C1 segment of cervical spinal cord (tissue), 14 donors: Measurements from ENCODE around the gene KCNE2.

Experiments used
- DNase-seq, 14 donors: peaks; one replicate each; lab custom pipeline; 2025; lab: John Stamatoyannopoulos, UW

KCNE2 gene

GRCh38 chr21:34363733-34364132, at the start of gene KCNE2:
TSS of gene KCNE2 (plus strand) at chr21:34364006. CDS start at chr21:34370479, 6,473 bp downstream.
- DNase-seq = no peak

DNA sequence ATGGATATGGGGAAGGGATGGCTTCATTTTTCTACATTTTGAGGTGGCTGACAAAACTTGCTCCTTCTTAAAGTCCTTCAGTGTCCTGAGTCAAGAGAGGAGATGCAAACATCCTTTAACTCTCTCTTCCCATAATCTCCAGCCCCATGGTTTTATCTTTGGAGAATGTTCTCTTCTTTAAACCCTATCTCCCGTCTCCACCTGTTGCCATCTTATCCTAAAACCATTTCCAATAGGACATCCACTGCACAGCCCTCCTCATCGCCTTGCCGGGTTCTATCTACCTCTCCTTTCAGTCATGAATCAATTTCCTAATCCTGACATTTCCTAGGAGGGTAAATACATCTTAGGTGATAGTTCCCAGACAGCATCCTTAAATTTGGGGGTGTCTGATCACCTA, 44.2 kb upstream of the KCNE2 start:
- DNase-seq = no peak

DNA sequence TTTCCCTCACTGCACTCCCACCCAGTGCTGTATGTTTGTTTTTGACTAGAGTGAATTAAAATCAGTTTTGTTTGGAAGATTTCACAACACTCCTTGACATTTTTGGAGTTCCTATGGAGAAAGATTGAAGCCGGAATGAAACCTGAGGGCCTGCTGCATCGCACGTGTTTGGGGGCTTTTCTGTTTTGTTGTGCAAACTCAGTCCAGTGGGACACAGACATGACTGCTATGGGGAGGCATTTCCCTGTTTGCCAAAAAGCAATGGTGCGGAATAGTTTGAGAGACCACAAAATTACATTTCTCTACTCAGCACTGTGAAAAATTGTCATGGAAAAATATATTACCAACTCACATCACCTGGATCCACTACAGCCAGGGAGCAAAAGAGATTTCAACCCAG, 43.8 kb upstream of the KCNE2 start:
- no peak for DNase-seq

DNA sequence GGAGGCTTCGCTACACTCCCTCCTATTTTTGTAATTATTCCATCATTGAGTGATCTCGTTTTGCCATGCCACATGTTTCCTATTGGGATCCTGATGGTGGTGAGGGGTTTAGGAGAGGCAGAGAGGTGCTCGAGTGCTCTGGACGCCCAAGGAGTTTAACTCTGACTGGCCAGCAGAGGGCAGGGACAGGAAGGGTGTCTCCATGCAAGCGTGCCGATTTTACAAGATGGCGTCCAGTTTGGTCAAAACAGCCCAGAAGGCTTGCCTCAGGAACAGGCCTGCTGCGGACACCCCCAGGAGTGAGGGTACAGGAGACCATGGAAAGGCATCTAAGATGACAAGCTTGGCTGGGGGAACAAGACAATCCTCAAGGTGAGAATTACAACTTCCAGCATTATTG, 33.8 kb upstream of the KCNE2 start:
- no peak for DNase-seq

DNA sequence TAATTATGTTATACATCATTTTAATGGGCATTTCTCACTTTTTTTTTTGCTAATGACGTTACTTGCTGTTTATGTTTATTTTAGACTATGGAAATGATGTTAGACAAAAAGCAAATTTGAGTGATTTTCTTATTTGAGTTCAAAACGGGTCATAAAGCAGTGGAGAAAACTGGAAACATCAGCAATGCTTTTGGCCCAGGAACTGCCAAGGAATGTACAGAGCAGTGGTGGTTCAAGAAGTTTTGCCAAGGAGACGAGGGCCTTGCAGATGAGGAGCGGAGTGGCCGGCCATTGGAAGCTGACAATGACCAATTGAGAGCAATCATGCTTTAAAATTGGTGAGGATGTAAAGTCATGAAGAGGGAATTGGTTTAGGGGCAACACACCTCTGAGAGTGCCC, 32.1 kb upstream of the KCNE2 start:
- DNase-seq = no peak

DNA sequence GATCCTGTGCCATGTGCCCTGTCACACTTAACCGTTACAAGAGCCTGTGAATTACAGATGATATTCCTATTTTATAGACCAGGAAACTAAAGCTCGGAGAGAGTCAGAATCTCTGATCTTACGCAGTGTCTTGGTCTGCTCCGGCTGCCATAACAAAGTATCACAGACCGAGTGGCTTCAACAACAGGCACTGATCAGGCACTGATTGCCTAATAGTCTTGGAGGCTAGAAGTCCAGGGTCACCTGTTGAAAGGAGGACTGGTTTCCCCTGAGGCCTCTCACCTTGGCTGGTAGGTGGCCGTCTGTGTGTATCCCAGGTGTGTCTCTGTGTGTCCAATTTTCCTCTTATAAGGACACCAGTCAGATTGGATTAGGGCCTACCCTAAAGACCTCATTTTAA, 31.5 kb upstream of the KCNE2 start:
- no peak for DNase-seq

- DNase-seq = no peak
Observed at GRCh38 chr21:34333121-34333739, 30.6 kb upstream of the KCNE2 start.

GRCh38 chr21:34335316-34335715, 28.5 kb upstream of the KCNE2 start:
- peak in 1 of 14 donors; percentile 18 for DNase-seq

DNA sequence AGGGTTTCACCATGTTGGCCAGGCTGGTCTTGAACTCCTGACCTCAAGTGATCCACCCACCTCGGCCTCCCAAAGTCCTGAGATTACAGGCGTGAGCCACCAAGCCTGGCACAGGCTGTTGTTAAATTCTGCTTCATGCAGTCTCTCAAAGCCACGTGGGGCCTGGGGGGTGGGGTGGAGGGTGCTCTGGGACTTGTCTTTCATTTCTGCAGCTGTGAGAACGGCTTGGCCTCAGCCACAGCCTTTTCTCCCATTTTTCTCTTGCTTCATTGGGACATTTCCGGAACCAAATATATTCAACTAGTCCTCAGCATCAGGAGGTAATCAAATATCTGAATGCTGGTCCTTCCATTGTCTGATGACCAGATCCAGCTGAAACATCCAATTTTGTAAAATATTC, 27.6 kb upstream of the KCNE2 start:
- no peak for DNase-seq

- DNase-seq = no peak
Observed at GRCh38 chr21:34336756-34337391, 26.9 kb upstream of the KCNE2 start.

DNA sequence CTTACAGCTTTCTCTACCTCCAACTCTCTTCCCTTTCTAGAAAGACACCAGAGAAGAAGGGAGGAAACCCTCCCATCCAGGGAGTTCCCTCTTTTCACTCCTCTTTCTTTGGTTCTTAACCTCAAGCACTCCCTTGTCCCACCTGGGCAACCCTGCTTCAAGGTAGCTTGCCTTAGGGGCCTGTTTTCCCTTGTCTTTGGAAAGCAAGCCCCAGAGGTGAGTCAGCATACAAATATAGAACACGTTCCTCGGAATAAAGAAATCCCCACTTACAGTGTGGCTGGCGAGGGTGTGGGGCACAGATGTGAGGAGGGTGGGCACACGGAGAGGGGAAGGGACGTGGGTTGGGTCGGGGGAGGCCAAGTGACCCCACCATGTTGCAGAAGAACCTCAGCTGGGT, 26.1 kb upstream of the KCNE2 start:
- DNase-seq = no peak

DNA sequence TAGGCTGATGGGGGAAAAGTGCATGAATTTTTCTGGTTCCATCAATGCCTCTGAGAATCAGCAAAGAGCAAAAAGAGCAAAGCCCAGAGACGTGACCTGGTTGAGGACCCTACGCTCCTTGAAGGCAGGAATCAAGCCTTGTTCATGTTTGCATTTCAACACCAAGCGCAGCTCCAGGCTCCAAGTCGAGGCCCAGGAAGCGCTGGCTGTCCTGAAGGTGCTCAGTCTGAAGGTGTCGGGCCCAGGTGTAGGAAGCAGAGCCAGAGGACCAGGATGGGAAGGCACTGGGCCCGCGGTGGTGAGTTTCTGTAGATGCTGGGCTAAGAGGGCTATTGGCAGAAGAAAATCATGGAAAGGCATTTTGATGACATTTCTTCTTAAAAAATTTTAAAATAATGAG, 25.6 kb upstream of the KCNE2 start:
- DNase-seq = no peak

- no peak for DNase-seq
Observed at GRCh38 chr21:34340061-34340460, 23.7 kb upstream of the KCNE2 start.

DNA sequence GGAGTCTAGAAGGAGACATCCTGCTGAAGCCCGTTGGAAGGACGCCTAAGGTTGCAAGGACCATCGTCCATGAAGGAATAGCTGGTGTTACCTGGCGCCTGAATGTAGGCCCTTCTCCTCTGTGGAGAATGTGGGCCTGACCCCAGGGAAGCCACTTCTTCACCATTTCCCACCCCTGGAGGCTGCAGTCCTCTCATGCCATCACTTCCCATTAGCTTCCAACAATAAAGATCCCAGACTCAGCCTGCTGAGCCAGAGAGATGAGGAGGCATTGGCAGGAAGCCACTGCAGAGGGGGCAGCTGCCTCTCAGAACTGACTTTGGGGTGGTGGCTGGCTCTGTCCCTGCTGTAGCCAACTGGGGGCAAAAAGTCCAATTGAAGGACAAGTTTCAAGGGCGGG, 21.3 kb upstream of the KCNE2 start:
- peak in 1 of 14 donors; percentile 15 for DNase-seq

- DNase-seq = no peak
Observed at GRCh38 chr21:34343347-34343746, 20.5 kb upstream of the KCNE2 start.

DNA sequence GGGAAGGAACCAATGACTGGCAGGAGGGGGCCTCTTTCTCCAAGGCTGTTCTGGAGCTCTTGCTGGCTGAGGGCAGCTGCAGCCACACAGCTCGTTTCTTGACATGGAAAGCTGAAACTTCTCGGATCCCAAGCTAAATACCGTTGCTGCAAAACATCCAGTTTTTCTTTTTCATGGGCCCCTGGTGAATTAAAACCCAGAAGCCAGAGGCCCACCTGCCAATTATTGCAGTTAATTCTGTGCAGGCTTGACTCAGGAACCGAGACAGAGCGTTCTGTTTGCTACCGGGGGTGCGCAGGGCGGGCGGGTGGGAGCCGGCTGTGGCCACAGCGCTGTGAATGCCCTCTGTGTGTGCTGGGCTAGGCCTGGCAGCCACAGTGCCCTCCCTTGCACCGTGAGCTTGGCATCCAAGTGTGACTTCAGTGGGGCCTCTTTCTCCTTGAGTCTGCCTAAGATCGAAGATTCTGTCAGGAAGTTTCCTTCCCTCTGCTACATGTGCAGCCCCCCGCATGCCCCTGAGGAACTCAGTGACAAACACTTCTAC, 19.9 kb upstream of the KCNE2 start:
- peak in 6 of 14 donors; percentile 23 to 55 (median 36) for DNase-seq

DNA sequence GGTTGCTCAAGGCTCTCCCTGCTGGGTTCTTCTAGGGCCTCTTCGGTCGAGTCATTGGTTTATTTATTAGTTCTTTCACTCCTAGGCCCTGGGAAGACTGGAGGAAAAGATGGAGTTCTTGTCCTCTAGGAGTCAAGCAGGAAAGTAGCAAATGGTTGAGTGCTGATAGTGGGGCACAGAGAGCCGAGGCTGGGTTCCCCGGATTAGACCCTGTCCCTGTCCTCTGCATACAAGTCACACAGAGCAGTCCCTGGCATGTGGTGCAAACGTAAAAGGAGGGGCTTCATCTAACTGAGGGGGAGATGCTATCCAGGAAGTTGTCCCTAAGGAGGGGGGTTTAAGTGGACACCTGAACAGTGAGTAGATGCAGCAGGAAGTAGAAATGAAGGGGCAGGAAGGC, 19.2 kb upstream of the KCNE2 start:
- no peak for DNase-seq

DNA sequence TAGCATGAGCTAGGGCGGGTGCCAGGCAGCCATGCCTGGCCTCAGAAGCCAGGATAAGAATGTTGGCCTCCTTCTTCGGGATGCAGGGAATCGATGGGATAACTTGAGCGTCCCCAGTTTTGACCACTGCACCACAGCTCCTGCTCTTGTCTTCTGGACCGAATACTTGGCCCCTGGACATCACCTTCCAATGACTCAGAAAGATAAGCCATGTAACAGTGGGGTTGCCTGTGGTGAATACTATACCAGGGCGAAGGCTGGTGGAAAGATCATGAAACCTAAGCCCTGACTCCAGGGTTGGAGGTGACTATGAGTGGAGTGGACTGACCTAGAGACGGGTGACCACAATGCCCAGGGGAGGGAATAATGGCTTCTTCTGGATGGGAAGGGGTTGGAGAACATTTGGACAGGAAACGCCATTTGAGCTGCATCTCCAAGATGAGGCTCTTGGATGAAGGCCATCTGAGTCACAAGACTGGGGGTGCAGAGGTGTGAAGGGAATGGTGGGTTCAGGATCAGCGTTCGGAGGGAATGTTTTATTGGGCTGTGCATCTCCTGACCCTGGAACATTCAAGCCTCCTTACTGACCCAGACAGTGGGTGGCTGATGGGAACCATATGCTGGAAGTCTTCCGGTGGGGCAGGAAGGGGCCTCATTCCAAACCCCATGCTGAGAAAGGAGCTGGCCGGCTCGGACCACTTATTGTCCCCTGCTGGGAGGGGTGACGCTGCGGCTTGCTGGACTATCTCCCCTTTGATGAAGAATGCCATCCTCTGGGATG, 18.5 kb upstream of the KCNE2 start:
- DNase-seq = no peak

GRCh38 chr21:34345892-34346291, 17.9 kb upstream of the KCNE2 start:
- DNase-seq = no peak

DNA sequence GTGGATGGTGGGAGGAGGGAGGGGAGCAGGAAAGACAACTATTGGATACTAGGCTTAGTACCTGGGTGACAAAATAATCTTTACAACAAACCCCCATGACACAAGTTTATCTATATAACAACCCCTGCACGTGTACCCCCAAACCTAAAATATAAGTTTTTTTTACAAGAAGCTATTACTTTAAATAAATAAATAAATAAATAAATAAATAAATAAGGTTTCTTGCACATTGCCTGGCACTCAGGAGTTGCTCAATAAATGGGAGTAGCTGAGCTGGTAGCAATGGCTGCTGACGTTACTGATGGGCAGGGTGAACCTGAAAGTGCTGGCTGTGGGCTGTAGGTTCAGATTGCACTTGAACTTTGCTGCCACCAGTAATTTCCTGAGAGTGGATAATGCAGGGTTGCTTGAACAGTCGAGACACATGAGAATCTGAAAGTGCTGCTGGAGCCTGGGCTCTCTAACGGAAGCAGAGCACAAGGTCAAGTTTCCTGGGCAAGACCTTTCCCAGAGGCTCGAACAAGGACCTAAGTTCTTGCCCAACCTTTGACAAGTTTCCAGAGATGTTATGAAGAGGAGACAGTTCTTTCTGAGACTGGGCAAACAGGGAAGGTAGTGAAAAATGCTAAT, 14.8 kb upstream of the KCNE2 start:
- DNase-seq = no peak

DNA sequence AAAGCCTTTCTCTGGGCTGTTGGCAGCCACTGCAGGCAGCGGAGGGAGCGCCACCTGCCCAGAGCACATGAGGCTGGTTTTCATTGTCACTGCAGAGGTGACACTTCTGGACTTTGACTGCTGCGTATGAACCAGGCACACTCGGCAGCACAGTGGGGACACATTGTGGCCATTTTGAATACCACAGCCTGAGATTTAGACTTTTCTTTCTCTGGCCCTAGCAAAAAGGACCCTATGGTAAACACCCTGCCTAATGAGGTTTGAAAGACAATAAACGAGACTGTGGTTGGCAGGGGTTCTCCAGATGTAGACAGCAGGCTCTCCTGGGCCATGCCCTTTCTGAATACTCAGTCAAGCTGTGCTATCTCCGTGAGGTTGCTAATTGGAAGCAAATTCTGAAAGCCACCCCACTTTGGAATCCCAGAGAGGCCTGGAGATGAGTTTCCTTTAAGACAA, 12.0 kb upstream of the KCNE2 start:
- DNase-seq = peak in 10 of 14 donors; percentile 6 to 39 (median 24)

- no peak for DNase-seq
Observed at GRCh38 chr21:34352556-34352955, 11.2 kb upstream of the KCNE2 start.
